ENCODE measurements around the gene CYBRD1.

GRCh38 chr2:171512683-171513195 lies 9.5 kb upstream of the CYBRD1 start:
- TF ChIP-seq CTCF (IDR thresholded peaks at IDR 0.05), result no peak
- no peak for TF ChIP-seq EZH2 (IDR thresholded peaks at IDR 0.05; ENCODE audit: borderline replicate concordance, insufficient read depth, low read depth, low read length, poor library complexity, severe bottlenecking)
